Activated CD4-positive, CD25-positive, alpha-beta regulatory T cell (primary cell): ENCODE data around the gene MARF1.
"Not testable (repeated sequence)": the region's sequence is repeated elsewhere in the genome, so short reads cannot be mapped to it uniquely, and the experiment has no call there.

Experiments
- DNase-seq, 4 experiments: peaks; one replicate each; lab custom pipeline; 2025; lab: John Stamatoyannopoulos, UW

MARF1 gene

GRCh38 chr16:15571557-15571956 lies 71.4 kb downstream of the MARF1 start:
- no peak for DNase-seq

GRCh38 chr16:15570666-15571065 lies 72.3 kb downstream of the MARF1 start:
- DNase-seq: not testable (repeated sequence)

GRCh38 chr16:15567823-15568222 lies 75.1 kb downstream of the MARF1 start:
- DNase-seq: no peak

GRCh38 chr16:15566095-15566494 lies 76.9 kb downstream of the MARF1 start:
- no peak for DNase-seq

GRCh38 chr16:15564604-15565339 lies 78.2 kb downstream of the MARF1 start:
- no peak for DNase-seq

- no peak for DNase-seq
These were observed 83.8 kb downstream of the MARF1 start for GRCh38 chr16:15559176-15559575.

GRCh38 chr16:15557258-15557657 lies 85.7 kb downstream of the MARF1 start:
- DNase-seq: no peak

GRCh38 chr16:15556130-15556529 lies 86.8 kb downstream of the MARF1 start:
- DNase-seq: no peak

GRCh38 chr16:15553313-15554088 lies 89.5 kb downstream of the MARF1 start:
- DNase-seq: no peak

GRCh38 chr16:15552507-15552906 lies 90.4 kb downstream of the MARF1 start:
- DNase-seq: no peak

- DNase-seq: no peak
These were observed 94.5 kb downstream of the MARF1 start for GRCh38 chr16:15548482-15548891.

- DNase-seq: no peak
These were observed 95.2 kb downstream of the MARF1 start for GRCh38 chr16:15547768-15548096.

GRCh38 chr16:15547072-15547767 lies 95.7 kb downstream of the MARF1 start:
- DNase-seq: not testable (repeated sequence)

GRCh38 chr16:15545544-15545943 lies 97.4 kb downstream of the MARF1 start:
- DNase-seq: no peak

GRCh38 chr16:15544405-15544804 lies 98.5 kb downstream of the MARF1 start:
- no peak for DNase-seq
